NCI-H345 (cell line): ENCODE measurements around the gene PDIA6.
"Not testable (repeated sequence)": the region's sequence is repeated elsewhere in the genome, so short reads cannot be mapped to it uniquely, and the experiment has no call there.

Source experiments
- DNase-seq: peaks from one replicate; lab custom pipeline; 2025; lab: John Stamatoyannopoulos, UW

The PDIA6 gene

GRCh38 chr2:10810202-10811161 is 2.1 kb downstream of the PDIA6 start:
- no peak for DNase-seq

DNA sequence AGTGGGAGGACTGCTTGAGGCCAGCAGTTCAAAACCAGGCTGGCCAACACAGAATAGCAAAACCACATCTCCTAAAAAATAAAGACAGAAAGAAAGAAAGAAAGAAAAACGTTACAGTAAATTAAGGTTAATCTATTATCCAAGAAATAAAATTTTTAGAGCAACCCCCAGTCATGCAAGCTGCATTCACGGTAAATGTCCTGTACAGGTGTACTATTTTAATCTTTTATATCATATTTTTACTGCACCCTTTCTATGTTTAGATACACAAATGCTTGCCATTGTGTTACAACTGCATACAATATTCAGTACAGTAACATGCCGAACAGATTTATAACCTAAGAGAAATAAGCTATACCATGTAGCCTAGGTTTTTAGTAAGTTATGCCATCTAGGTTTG is 6.0 kb downstream of the PDIA6 start:
- no peak for DNase-seq

DNA sequence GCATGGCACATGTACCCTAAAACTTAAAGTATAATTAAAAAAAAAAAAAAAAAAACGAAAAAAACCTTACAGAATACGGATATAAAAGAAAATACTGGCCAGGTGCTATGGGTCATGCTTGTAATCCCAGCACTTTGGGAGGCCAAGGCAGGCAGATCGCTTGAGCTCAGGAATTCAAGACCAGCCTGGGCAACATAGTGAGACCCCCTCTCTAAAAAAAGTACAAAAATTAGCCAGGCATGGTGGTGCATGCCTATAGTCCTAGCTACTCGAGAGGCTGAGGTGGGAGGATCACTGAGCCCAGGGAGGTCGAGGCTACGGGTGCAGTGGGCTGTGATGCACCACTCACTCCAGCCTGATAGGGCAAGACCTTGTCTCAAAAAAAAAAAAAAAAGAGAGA is 6.6 kb downstream of the PDIA6 start:
- not testable (repeated sequence) for DNase-seq

DNA sequence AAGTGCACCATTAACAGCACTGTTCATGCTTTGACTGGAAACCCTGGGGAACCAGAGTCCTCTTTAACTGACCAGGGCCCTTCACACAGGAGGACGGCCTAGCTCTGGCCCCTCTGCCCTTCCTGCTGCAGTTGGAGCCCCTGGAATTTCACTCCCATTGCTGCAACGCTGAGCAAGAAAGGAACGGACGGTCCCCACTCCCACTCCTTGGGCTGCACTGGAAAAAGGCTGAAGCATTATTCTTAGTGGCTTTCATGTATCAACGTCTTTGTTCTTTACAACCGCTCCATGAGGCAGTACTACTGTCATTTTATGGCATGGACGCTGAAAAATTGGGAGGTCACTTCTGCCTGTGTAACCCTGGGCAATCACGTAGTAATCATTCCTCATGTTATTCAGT is 9.9 kb downstream of the PDIA6 start:
- no peak for DNase-seq

GRCh38 chr2:10800163-10800562 is 12.4 kb downstream of the PDIA6 start:
- no peak for DNase-seq

DNA sequence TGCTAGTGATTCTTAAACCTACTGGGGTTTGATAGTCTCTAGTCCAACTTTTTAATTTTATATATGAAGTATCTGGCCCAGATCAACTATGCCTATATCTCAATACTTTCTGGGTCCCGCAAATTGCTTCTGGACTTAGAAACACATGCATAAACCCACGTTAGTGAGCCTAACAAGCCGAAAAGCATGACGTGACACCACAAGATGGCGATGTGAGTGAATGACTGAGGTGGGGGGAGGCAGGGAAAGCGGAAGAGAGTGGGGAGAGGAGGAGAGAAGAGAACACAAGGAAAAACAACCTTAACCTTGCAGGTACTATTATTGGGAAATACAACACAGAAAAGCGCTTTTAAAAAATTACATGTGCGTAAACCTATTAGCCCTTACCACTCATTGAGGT is 13.8 kb downstream of the PDIA6 start:
- DNase-seq: no peak

- no peak for DNase-seq
Observed at GRCh38 chr2:10796703-10797102, 15.9 kb downstream of the PDIA6 start.

DNA sequence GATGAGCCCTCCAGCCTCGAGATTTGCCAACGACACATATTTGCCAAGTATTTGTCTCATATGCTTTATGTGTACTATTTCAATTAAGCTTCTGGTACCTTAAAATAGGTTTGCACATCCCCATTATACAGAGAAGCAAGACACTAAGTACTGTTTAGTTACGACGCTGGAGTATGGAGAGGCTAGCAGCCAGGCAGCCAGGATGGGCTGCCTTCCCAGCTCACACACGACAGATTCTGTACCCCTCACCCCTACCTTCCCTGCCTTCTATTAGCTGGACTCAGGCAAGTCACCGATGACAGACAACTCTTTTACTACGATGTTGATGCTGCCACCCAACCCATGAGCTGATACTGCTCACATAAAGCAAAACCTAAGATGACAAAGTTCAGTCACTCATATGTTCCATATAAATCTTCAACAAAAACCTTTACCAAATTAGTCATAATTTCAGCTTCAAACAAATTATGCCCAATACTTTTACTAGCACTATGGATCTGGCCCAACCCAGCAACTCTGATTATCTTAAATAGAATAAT is 17.0 kb downstream of the PDIA6 start:
- DNase-seq: no peak

- DNase-seq: no peak
Observed at GRCh38 chr2:10794876-10795275, 17.7 kb downstream of the PDIA6 start.

DNA sequence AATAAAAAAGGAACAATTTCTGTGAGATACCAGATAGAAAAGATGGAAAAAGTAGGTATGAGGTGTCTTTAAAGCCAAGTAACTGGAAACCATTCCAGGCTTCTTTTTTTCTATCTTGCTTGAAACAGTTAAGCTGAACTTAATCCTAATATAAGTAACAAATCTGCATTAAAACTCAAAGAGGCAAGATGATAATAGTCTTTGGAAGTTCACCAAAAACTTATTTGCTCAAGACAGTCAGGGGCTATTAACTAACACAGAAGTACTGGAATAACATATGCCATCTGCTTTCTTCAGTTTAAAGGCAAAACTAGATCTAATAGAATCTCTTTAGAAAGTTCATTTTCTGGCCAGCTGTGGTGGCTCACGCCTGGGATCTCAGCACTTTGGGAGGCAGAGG is 18.8 kb downstream of the PDIA6 start:
- DNase-seq: no peak

DNA sequence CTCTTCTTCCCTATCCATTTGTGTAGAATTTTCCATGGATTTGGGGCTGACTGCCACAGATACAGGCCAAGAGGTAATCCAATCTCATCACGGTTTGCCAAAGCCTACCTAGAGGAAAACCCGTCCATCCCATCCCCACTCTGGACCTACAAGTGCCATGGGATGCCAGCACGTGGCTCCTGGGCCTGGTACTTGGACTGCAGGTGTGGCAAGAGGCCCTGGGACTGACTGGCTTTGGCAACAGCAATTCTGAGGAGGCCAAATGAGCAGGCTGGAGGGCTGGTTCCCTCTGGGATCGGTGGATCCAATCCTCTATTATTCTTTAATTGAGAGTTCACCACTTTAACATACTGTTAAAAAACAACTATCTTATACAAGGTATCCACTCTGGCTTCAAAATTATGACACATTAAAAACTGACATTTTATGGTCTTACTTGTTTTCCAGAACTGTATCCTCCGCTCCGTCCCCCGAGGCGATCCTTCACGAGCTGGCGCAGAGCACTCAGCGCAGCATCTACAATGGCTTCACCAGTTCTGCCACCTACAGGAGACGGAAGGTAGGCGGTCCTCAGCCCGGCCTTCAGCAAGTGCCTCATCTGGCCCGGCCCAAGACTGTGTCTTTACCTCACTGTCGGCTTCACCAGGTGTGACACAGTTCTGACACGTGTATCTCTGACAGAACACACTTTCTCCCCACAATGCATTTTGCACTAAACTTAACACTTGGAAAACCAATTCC is 19.8 kb downstream of the PDIA6 start:
- no peak for DNase-seq

GRCh38 chr2:10792001-10792634 is 20.5 kb downstream of the PDIA6 start:
- DNase-seq: no peak

DNA sequence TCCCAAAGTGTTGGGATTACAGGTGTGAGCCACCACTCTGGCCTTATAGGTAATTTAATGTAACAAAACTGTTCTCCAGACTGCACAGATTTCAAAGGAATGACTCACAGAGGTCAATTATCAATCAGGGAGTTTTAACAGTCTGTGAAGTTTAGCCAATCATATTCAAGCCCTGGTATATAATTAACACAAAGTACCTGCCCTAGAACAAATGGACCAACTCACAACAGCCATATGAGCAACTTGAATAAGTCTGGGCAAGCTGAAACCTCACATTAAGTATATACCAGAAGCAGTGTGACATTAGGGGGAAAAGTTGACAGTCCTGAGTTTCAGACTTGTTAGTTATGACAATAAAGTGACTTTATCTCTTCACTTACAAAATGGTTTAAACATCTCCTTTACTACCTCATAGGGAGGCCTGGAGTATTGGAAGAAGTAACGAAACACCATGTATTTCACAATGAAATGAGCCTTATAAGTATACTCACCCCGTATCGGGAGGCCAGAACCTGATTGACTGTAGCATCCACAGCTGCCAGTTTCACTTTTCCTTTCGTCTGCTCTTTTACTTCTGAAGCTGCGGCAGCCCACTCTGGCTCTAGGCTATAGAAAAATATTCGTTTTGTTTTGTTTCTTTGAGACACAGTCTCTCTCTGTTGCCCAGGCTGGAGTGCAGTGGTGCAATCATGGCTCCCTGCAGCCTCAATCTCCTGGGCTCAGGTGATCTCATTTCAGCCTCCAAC is 22.2 kb downstream of the PDIA6 start:
- DNase-seq: no peak

DNA sequence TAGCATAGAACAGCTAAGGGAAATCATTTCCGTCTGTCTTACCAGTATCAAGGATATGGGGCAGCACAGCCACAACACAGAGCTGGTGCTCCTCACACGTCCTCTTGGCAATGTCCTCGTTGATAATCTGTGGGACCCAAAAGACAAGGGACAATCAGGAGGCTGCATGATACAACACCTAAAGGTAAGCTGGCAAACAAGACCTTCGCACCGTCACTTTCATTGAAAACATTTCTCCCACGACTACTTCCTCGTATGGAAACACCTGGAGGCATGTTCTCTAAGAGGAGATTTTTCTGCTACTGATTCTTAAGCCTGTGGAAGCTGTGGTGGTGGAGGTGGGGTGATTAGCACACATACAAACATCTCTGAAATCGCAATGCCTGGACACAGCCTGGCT is 23.7 kb downstream of the PDIA6 start:
- DNase-seq: no peak

GRCh38 chr2:10787176-10787968 is 25.2 kb downstream of the PDIA6 start:
- no peak for DNase-seq

GRCh38 chr2:10786240-10786982 is 26.2 kb downstream of the PDIA6 start:
- DNase-seq: no peak

GRCh38 chr2:10785260-10785659 is 27.3 kb downstream of the PDIA6 start:
- no peak for DNase-seq

DNA sequence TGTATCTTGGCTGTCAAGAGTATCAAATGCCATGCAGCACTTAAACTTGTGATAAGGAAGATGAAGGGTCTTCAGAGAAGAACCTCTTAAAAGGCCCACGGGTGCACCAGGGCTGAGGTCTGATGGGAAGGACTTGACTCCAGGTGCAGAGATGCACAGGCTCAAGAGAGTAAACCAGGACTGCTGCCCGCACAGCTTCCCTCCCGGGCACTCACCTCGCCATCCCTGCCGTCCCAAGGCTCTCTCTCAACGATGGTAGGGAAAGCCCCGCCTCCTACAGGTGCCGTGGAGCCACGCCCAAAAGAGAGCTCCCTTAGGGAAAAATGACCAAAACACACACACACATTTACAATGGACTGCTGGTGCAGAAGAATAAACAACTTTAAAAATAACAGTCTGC is 27.9 kb downstream of the PDIA6 start:
- DNase-seq: no peak

DNA sequence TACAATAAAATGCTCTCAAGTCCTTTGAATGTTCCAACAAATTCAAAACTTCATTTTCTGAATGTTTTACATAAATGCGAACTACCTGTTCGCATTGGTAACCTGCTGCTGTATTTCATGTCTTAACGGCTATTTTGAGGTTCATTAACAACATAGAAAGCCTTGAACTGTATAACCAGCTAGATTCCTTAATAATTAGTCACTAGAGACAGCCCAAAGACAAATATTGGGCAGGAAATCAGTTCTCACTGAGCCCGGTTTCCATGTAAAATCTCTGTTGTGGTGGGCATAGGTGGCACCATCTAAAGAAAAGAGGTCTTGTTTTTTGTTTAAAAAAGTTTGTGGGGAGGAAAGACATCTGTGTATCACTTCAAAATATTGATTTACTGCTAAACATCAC is 29.2 kb downstream of the PDIA6 start:
- no peak for DNase-seq

- no peak for DNase-seq
Observed at GRCh38 chr2:10781746-10782145, 30.8 kb downstream of the PDIA6 start.
